CD4-positive, CD25-positive, alpha-beta regulatory T cell (primary cell): Measurements from ENCODE around the gene DNAJC4. TPM values are rescaled to one million over a fixed set of nuclear protein-coding genes. Genes with fewer than 3 reads are reported as not detected.
A peak's percentile ranks its signal among the peaks of the same experiment; 100 is the strongest.

Experiments
- ATAC-seq, 2 donors: fragments of 150-1000 bp; cut with Tn5 transposase; one replicate each; pipeline ENCODE4 v1.10.0; 2021; ENCODE audit warnings: low read depth in 2 of 2, moderate number of reproducible peaks in 2 of 2, moderate library complexity in 1 of 2
- DNase-seq, 3 donors: peaks; one replicate each; pipeline versions ENCODE4 v3.0.0 to v3.0.0-alpha.2; 2012 to 2022; ENCODE audit warnings: mixed read lengths in 1 of 3
- H3K27ac ChIP-seq: one replicate; pipeline ENCODE4 v1.7.0; 2013; ENCODE audit warnings: mild to moderate bottlenecking, low read length; ENCODE audit not compliant: insufficient read depth, poor library complexity, severe bottlenecking
- H3K27me3 ChIP-seq: one replicate; pipeline ENCODE4 v1.7.0; 2013; ENCODE audit warnings: low read length; ENCODE audit not compliant: control insufficient read depth, insufficient read depth
- H3K36me3 ChIP-seq: one replicate; pipeline ENCODE4 v1.7.0; 2013; ENCODE audit warnings: mild to moderate bottlenecking, low read length, moderate library complexity; ENCODE audit not compliant: control insufficient read depth, insufficient read depth
- H3K4me1 ChIP-seq: 2 replicates; pipeline ENCODE4 v1.7.0; 2013; ENCODE audit warnings: mild to moderate bottlenecking, low read length; ENCODE audit not compliant: insufficient read depth, control insufficient read depth, poor library complexity, severe bottlenecking
- H3K4me3 ChIP-seq: one replicate; pipeline ENCODE4 v1.7.0; 2013; ENCODE audit warnings: low read depth, mild to moderate bottlenecking, low read length, moderate library complexity
- H3K9me3 ChIP-seq, 2 experiments: 1 replicate in 1 of 2; 2 replicates in 1 of 2; pipeline ENCODE4 v1.7.0; 2013; ENCODE audit warnings: low read length in 2 of 2, mild to moderate bottlenecking in 1 of 2, moderate library complexity in 1 of 2; ENCODE audit not compliant: control insufficient read depth in 2 of 2
- H3K27ac Mint-ChIP-seq, 3 donors: one replicate each; pipeline ENCODE4 v1.8.0; 2020 to 2022; ENCODE audit warnings: mild to moderate bottlenecking in 3 of 3, mixed read lengths in 3 of 3, moderate library complexity in 2 of 3
- H3K27me3 Mint-ChIP-seq: one replicate; pipeline ENCODE4 v1.8.0; 2022; ENCODE audit warnings: mild to moderate bottlenecking, mixed read lengths
- H3K36me3 Mint-ChIP-seq: one replicate; pipeline ENCODE4 v1.8.0; 2020; ENCODE audit warnings: mixed read lengths
- H3K4me1 Mint-ChIP-seq, 4 donors: one replicate each; pipeline ENCODE4 v1.8.0; 2020 to 2022; ENCODE audit warnings: mixed read lengths in 4 of 4, mild to moderate bottlenecking in 1 of 4
- H3K4me3 Mint-ChIP-seq, 4 donors: one replicate each; pipeline ENCODE4 v1.8.0; 2020 to 2022; ENCODE audit warnings: mild to moderate bottlenecking in 4 of 4, mixed read lengths in 4 of 4, moderate library complexity in 3 of 4
- H3K9me3 Mint-ChIP-seq, 7 donors: one replicate each; pipeline ENCODE4 v1.8.0; 2020 to 2022; ENCODE audit warnings: mixed read lengths in 7 of 7, mild to moderate bottlenecking in 3 of 7, moderate library complexity in 2 of 7
- polyA plus RNA-seq, 4 donors: library from polyadenylated mRNA; unstranded; fragments of 300-500 nt; fragmentation: Illumina TruSeq; gene quantifications; one replicate each; pipeline ENCODE4 v1.2.3, GENCODE V29; 2021
- total RNA-seq: library from RNA; stranded (reverse); gene quantifications from one replicate; pipeline ENCODE4 v1.2.3, GENCODE V29; 2022

The DNAJC4 gene
- total and polyA plus RNA-seq, 5 donors from 2014 or later = 18.1 to 41.9 (median 22.0) TPM

- H3K4me3 Mint-ChIP-seq = peak overlapping the region in 1 of 4 donors; percentile 61
These were observed 44.9 kb downstream of the DNAJC4 start for GRCh38 chr11:64275031-64275800.

GRCh38 chr11:64275841-64276240 lies 45.5 kb downstream of the DNAJC4 start:
- H3K36me3 Mint-ChIP-seq = peaks cover 2% of the 10 kb centered on the region
- H3K27me3 Mint-ChIP-seq = no peaks in the 10 kb centered on the region
- no peaks in the 10 kb centered on the region for H3K27me3 ChIP-seq
- peaks cover 6% of the 10 kb centered on the region for H3K4me1 ChIP-seq
- no peak overlapping the region for H3K27ac Mint-ChIP-seq
- H3K4me3 ChIP-seq = no peak overlapping the region
- H3K4me3 Mint-ChIP-seq = peak overlapping the region in 2 of 4 donors; percentile 38
- H3K9me3 ChIP-seq = no peaks in the 10 kb centered on the region
- DNase-seq (no peak), ATAC-seq (no peak)
- H3K9me3 Mint-ChIP-seq = no peaks in the 10 kb centered on the region
- H3K27ac ChIP-seq = no peak overlapping the region
- H3K36me3 ChIP-seq = peaks cover 14% of the 10 kb centered on the region
- peaks cover 0 to 8% (median 3%) of the 10 kb centered on the region in 4 donors for H3K4me1 Mint-ChIP-seq

More at GRCh38 chr11:64275031-64275800, 44.9 kb downstream of the DNAJC4 start:
- Mint-ChIP-seq H3K27ac (no peak overlapping the region), H3K27me3 (peaks cover 3% of the 10 kb centered on the region), H3K4me1 (peaks cover 0 to 10% (median 5%) of the 10 kb centered on the region in 4 donors), H3K9me3 (peaks cover 0 to 2% (median 0%) of the 10 kb centered on the region in 7 donors), H3K36me3 (peaks cover 2% of the 10 kb centered on the region)
- H3K27me3 ChIP-seq = no peaks in the 10 kb centered on the region
- H3K27ac ChIP-seq = no peak overlapping the region
- H3K4me1 ChIP-seq = peaks cover 12% of the 10 kb centered on the region
- H3K4me3 ChIP-seq = no peak overlapping the region
- H3K36me3 ChIP-seq = peaks cover 14% of the 10 kb centered on the region
- no peak for ATAC-seq
- no peaks in the 10 kb centered on the region for H3K9me3 ChIP-seq
- DNase-seq = no peak

GRCh38 chr11:64276653-64277431 lies 46.5 kb downstream of the DNAJC4 start:
- no peaks in the 10 kb centered on the region for H3K27me3 Mint-ChIP-seq
- H3K27ac Mint-ChIP-seq = peak overlapping the region in 1 of 3 donors; percentile 49
- ATAC-seq = no peak

GRCh38 chr11:64278576-64279190 lies 48.3 kb downstream of the DNAJC4 start:
- no peaks in the 10 kb centered on the region for H3K9me3 ChIP-seq
- peaks cover 6% of the 10 kb centered on the region for H3K4me1 ChIP-seq
- no peak overlapping the region for H3K4me3 ChIP-seq
- ATAC-seq = no peak
- H3K27ac Mint-ChIP-seq = no peak overlapping the region
- peaks cover 14% of the 10 kb centered on the region for H3K36me3 ChIP-seq
- peak overlapping the region in 1 of 4 donors; percentile 36 for H3K4me3 Mint-ChIP-seq
- H3K27ac ChIP-seq = no peak overlapping the region
- no peak for DNase-seq
- H3K4me1 Mint-ChIP-seq = peaks cover 0 to 12% (median 4%) of the 10 kb centered on the region in 4 donors
- no peaks in the 10 kb centered on the region for H3K27me3 Mint-ChIP-seq
- H3K9me3 Mint-ChIP-seq = no peaks in the 10 kb centered on the region
- no peaks in the 10 kb centered on the region for H3K27me3 ChIP-seq
- peaks cover 9% of the 10 kb centered on the region for H3K36me3 Mint-ChIP-seq

More at GRCh38 chr11:64276653-64277431, 46.5 kb downstream of the DNAJC4 start:
- Histone ChIP-seq H3K36me3 (peaks cover 14% of the 10 kb centered on the region), H3K4me3 (no peak overlapping the region), H3K27me3 (no peaks in the 10 kb centered on the region), H3K27ac (no peak overlapping the region), H3K9me3 (no peaks in the 10 kb centered on the region), H3K4me1 (peaks cover 2% of the 10 kb centered on the region)
- no peaks in the 10 kb centered on the region for H3K9me3 Mint-ChIP-seq
- H3K4me3 Mint-ChIP-seq = no peak overlapping the region
- peaks cover 9% of the 10 kb centered on the region for H3K36me3 Mint-ChIP-seq
- H3K4me1 Mint-ChIP-seq = peaks cover 0 to 8% (median 4%) of the 10 kb centered on the region in 4 donors
- DNase-seq = no peak

- Mint-ChIP-seq H3K36me3 (peaks cover 9% of the 10 kb centered on the region), H3K27me3 (peaks cover 5% of the 10 kb centered on the region), H3K4me1 (peaks cover 0 to 28% (median 12%) of the 10 kb centered on the region in 4 donors), H3K4me3 (peak overlapping the region in 2 of 4 donors; percentile 8 to 41), H3K27ac (peak overlapping the region in 1 of 3 donors; percentile 66), H3K9me3 (no peaks in the 10 kb centered on the region)
- no peaks in the 10 kb centered on the region for H3K9me3 ChIP-seq
- DNase-seq (no peak), ATAC-seq (no peak)
- no peak overlapping the region for H3K27ac ChIP-seq
- no peak overlapping the region for H3K4me3 ChIP-seq
- peaks cover 20% of the 10 kb centered on the region for H3K4me1 ChIP-seq
- no peaks in the 10 kb centered on the region for H3K27me3 ChIP-seq
- peaks cover 7% of the 10 kb centered on the region for H3K36me3 ChIP-seq
These were observed 51.8 kb downstream of the DNAJC4 start for GRCh38 chr11:64281957-64282770.

- DNase-seq = no peak
- H3K9me3 ChIP-seq = no peaks in the 10 kb centered on the region
- Mint-ChIP-seq H3K9me3 (no peaks in the 10 kb centered on the region), H3K36me3 (peaks cover 9% of the 10 kb centered on the region), H3K27ac (peak overlapping the region in 1 of 3 donors; percentile 71), H3K27me3 (peaks cover 5% of the 10 kb centered on the region), H3K4me3 (peak overlapping the region; percentile 21 to 93 (median 78)), H3K4me1 (peaks cover 0 to 28% (median 12%) of the 10 kb centered on the region in 4 donors)
- peaks cover 20% of the 10 kb centered on the region for H3K4me1 ChIP-seq
- peaks cover 7% of the 10 kb centered on the region for H3K36me3 ChIP-seq
- peak overlapping the region; percentile 14 for H3K27ac ChIP-seq
- H3K4me3 ChIP-seq = no peak overlapping the region
- H3K27me3 ChIP-seq = no peaks in the 10 kb centered on the region
- no peak for ATAC-seq
These were observed 52.7 kb downstream of the DNAJC4 start for GRCh38 chr11:64283092-64283491.
